Islet precursor cell (in vitro differentiated cells): ENCODE results near the gene MAN1C1.

Source experiments
- DNase-seq: peaks from one replicate; pipeline ENCODE4 v3.0.0-alpha.2; 2018

The MAN1C1 gene

GRCh38 chr1:25768999-25769398 is 152.4 kb downstream of the MAN1C1 start:
- no peak for DNase-seq

DNA sequence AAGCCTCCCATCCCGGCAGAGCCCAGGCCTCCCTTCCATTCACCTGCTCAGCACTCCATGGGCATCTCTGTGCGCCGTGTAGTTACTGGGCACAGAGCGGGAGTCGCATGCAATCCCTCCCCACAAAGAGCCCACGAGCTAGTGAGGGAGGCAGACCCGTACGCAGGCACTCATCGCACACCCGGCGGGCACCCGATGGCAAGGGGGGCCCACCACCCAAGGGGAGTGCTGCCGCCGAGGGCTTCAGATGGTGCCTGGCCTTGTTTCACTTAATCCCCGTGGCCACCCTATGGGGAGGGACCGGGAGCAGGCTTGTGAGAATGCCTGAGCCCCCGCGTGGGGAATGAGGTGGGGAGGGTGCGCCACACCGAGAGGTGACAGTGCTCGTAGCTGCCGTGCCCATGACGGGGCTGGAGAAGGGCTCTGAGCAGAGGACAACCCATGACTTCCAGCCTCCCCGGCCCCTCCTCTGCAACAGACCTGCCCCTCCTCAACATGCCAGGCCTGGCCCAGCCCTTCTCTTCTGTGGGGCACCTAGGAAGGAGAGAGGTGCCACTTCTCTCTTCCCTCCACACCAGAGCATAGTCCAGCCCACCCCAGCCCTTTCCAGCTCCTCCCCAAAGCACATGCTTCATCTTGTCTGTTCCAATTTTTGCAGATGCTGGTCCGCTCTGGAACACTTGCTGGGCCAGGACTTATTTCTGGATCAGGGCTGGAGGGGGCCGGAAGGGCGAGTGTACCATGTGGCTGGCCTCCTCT is 153.2 kb downstream of the MAN1C1 start:
- DNase-seq: no peak

DNA sequence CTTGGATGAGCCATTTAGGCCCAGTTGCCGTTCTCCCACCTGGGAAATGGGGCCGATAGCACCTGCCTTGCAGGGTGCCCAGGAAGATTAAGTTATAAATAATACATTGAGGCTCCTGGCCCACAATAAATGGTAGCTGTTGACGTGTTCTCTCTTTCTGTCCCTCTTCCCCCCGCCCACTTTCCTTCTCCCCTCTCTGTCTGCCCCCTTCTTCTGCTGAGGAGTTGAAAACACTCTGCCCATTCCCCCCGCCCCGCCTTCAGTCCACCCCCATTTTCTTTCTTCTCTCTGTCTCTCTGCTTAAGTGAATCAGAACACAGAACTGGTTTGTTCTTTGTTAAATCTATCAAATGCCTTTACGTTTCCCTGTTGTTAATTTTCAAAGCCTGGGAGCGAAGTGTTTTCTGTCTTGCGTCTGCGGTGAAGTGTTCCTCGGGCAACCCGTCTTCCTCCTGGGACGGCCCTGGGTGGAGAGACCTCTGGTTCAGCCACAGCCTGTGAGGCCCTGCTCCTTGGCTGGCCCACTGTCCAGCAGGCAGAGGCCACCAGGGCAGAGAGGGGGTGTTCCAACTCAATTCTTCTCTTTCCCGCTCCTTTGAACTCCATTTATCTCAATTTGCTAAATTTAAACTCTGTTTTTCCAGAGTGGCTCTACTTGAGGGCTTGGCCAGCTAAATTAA is 154.1 kb downstream of the MAN1C1 start:
- peak; percentile 68 for DNase-seq

- DNase-seq: peak; percentile 68
Measured at GRCh38 chr1:25771221-25772114, 154.9 kb downstream of the MAN1C1 start.

GRCh38 chr1:25772164-25772563 is 155.6 kb downstream of the MAN1C1 start:
- no peak for DNase-seq

- no peak for DNase-seq
Measured at GRCh38 chr1:25772692-25773245, 156.2 kb downstream of the MAN1C1 start.

DNA sequence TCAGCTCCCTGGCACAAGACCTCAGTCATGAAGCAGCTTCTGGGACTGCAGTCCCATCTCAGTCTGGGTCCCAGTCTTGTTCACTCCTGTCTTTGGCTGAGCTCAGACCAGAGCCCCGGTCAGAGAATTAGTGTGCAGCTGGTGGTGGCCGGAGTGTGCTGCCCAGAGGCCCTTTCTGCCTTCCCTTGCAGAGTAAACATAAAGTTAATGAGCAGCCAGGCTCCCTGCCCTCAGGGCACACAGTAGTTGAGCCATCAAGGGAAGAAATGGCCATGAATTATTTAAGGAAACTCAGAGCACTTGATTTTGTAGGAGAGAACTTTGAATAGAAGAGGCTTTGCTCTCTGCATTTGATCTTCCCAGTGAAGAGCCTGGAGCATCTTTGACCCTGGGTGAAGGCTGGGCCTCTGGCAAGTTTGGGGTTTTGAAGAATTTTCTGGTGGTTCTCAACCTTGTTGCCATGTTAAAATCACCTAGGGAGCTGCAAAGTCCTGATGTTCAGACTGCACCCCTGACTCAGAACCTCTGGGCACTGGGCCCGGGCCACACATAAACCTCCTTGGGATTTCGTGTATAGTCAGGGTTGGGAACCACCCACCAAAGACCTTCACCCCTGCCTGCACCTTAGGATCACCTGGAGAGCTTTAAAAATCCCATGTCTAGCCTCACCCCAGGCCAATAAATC is 157.0 kb downstream of the MAN1C1 start:
- DNase-seq: peak; percentile 89

GRCh38 chr1:25774206-25774803 is 157.7 kb downstream of the MAN1C1 start:
- no peak for DNase-seq

- peak; percentile 87 for DNase-seq
Measured at GRCh38 chr1:25774921-25775771, 158.6 kb downstream of the MAN1C1 start.

GRCh38 chr1:25779388-25779787 is 162.8 kb downstream of the MAN1C1 start:
- no peak for DNase-seq

DNA sequence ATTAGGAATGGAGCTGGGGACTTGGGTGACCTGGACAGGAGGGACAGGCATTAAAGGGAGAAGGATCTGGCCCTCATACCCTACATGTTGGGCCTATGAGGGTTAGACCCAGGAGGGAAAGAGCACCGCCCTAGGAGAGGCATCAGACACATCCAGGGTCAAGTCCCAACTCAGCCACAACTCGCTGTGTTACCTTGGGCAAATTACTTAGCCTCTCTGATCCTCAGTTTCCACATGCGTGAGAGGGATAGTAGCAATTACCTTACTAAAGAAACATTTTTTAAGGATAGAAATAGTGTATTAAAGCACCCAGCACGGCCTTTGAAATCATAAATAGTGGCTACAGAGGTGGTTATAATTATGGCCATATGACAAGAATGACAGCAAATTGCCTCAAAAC is 163.3 kb downstream of the MAN1C1 start:
- no peak for DNase-seq

DNA sequence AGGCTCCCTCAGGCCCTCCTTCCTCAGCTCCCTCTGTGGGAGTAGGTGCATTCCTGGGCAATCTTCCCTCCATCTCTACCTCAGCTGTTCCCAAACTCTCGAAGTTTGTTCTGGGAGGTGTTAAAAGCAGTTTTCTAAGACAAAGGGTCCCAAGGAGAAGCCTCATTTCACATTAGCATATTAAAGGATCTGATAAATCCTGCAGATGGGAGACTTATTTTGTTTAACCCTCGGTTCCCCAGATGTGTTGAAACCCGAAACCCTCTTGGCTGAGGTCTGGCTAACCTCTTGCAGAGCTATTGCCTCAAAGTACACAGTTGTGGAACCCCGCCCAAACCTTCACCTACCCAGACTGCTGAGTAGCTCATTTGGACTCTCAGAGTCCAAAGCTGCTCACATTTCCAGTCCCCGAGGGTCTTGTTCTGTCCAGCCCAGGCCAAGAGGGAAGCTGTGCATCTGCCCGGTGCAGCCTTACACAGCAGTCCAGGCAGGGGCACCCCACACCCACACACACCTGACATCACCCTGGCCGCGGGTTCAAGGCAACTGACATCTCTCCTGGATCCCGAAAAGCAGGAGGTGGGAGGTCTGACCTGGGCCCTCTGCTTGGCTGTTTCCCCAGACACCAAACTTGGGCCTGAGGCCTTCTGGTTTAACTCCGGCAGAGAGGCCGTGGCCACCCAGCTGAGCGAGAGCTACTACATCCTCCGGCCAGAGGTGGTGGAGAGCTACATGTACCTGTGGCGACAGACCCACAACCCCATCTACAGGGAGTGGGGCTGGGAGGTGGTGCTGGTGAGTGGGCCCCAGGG is 163.9 kb downstream of the MAN1C1 start:
- DNase-seq: peak; percentile 77

GRCh38 chr1:25781130-25781433 is 164.5 kb downstream of the MAN1C1 start:
- DNase-seq: no peak

GRCh38 chr1:25782608-25783201 is 166.1 kb downstream of the MAN1C1 start:
- DNase-seq: no peak

DNA sequence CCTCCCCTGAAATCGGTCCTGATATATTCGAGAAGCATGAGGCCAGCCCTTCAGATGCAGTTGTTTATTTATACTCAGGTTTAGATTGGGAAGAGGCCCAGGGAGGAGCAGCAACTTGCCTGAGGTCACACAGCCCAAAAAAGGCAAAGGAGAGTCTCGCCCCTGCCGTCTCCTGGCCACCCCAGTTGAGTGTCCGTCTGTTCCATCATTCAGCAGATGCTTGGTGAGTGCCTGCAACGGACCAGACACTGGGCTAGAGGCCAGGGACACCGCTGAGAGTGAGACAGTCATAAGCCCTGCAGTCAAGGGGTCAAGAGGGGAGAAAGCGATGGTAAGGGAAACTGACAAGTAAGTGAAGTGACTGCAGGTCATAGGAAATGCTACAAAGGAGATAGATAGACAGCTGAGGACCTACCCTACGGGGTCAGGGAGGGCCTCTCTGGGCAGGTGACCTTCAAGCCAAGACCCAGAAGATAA is 168.0 kb downstream of the MAN1C1 start:
- DNase-seq: no peak

GRCh38 chr1:25785333-25786067 is 168.9 kb downstream of the MAN1C1 start:
- DNase-seq: no peak

GRCh38 chr1:25786887-25787759 is 170.5 kb downstream of the MAN1C1 start:
- DNase-seq: no peak

DNA sequence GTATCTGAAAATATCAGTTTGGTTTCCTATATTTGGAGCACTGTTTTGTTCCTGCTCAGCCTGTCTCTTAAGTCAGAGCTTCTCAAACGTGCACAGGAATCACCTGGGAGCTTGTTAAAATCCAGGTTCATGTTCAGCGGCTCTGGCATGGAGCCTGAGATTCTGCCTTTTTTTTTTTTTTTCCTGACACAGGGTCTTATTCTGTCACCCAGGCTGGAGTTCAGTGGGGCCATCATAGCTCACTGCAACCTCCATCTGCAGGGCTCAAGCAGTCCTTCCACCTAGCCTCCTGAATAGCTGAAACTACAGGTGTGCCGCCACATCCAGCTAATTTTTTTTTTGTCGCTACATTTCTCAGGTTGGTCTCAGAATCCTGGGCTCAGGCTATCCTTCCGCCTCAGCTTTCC is 171.2 kb downstream of the MAN1C1 start:
- no peak for DNase-seq
